Central memory CD8-positive, alpha-beta T cell (primary cell): Measurements from ENCODE around the gene MEX3A.
"Not testable (repeated sequence)": the region's sequence is repeated elsewhere in the genome, so short reads cannot be mapped to it uniquely, and the experiment has no call there.

Source experiments
- ATAC-seq: fragments of 150-1000 bp; cut with Tn5 transposase; replicated peaks from 2 replicates; pipeline ENCODE4 v1.10.0; 2022; ENCODE audit warnings: mild to moderate bottlenecking, moderate FRiP score, moderate number of reproducible peaks; ENCODE audit not compliant: poor library complexity, severe bottlenecking; ENCODE audit errors: extremely low read depth
- DNase-seq, 2 donors: peaks; one replicate each; pipeline ENCODE4 v3.0.0; 2021; ENCODE audit warnings: low spot score in 2 of 2
- H3K27ac Mint-ChIP-seq: one replicate; pipeline ENCODE4 v1.8.0; 2022; ENCODE audit warnings: low read depth, mild to moderate bottlenecking, moderate library complexity, mixed read lengths
- H3K27me3 Mint-ChIP-seq: one replicate; pipeline ENCODE4 v1.8.0; 2022; ENCODE audit warnings: mixed read lengths
- H3K36me3 Mint-ChIP-seq: one replicate; pipeline ENCODE4 v1.8.0; 2022; ENCODE audit warnings: mild to moderate bottlenecking, moderate library complexity, mixed read lengths; ENCODE audit not compliant: insufficient read depth
- H3K4me1 Mint-ChIP-seq: one replicate; pipeline ENCODE4 v1.8.0; 2022; ENCODE audit warnings: mixed read lengths
- H3K4me3 Mint-ChIP-seq: one replicate; pipeline ENCODE4 v1.8.0; 2022; ENCODE audit warnings: mild to moderate bottlenecking, moderate library complexity, mixed read lengths
- H3K9me3 Mint-ChIP-seq: one replicate; pipeline ENCODE4 v1.8.0; 2022; ENCODE audit warnings: mixed read lengths

Gene MEX3A

GRCh38 chr1:156076609-156077429 is 5.4 kb downstream of the MEX3A start:
- ATAC-seq: no peak
- no peak overlapping the region for H3K4me3 Mint-ChIP-seq
- H3K9me3 Mint-ChIP-seq: no peaks in the 10 kb centered on the region

GRCh38 chr1:156075775-156076204 is 6.5 kb downstream of the MEX3A start:
- peaks cover 1% of the 10 kb centered on the region for H3K36me3 Mint-ChIP-seq
- H3K27me3 Mint-ChIP-seq: peaks cover 4% of the 10 kb centered on the region
- H3K27ac Mint-ChIP-seq: no peak overlapping the region
- H3K4me1 Mint-ChIP-seq: no peaks in the 10 kb centered on the region
- no peak overlapping the region for H3K4me3 Mint-ChIP-seq
- H3K9me3 Mint-ChIP-seq: no peaks in the 10 kb centered on the region
- DNase-seq: no peak
- no peak for ATAC-seq

More at GRCh38 chr1:156076609-156077429, 5.4 kb downstream of the MEX3A start:
- H3K4me1 Mint-ChIP-seq: no peaks in the 10 kb centered on the region
- DNase-seq: no peak
- peaks cover 10% of the 10 kb centered on the region for H3K27me3 Mint-ChIP-seq
- H3K27ac Mint-ChIP-seq: no peak overlapping the region
- H3K36me3 Mint-ChIP-seq: peaks cover 1% of the 10 kb centered on the region

GRCh38 chr1:156075162-156075561 is 7.1 kb downstream of the MEX3A start:
- ATAC-seq (no peak), DNase-seq (no peak)
- Mint-ChIP-seq H3K27me3 (no peaks in the 10 kb centered on the region), H3K9me3 (no peaks in the 10 kb centered on the region), H3K4me1 (no peaks in the 10 kb centered on the region), H3K36me3 (peaks cover 1% of the 10 kb centered on the region), H3K27ac (no peak overlapping the region), H3K4me3 (no peak overlapping the region)

- no peak overlapping the region for H3K27ac Mint-ChIP-seq
- H3K9me3 Mint-ChIP-seq: no peaks in the 10 kb centered on the region
These were observed 7.6 kb downstream of the MEX3A start for GRCh38 chr1:156074661-156075060.

GRCh38 chr1:156073740-156074139 is 8.5 kb downstream of the MEX3A start:
- Mint-ChIP-seq H3K9me3 (no peaks in the 10 kb centered on the region), H3K27me3 (no peaks in the 10 kb centered on the region), H3K4me1 (no peaks in the 10 kb centered on the region), H3K36me3 (peaks cover 1% of the 10 kb centered on the region), H3K4me3 (no peak overlapping the region), H3K27ac (no peak overlapping the region)
- no peak for DNase-seq
- no peak for ATAC-seq

More at GRCh38 chr1:156074661-156075060, 7.6 kb downstream of the MEX3A start:
- Mint-ChIP-seq H3K36me3 (peaks cover 1% of the 10 kb centered on the region), H3K4me1 (no peaks in the 10 kb centered on the region), H3K27me3 (no peaks in the 10 kb centered on the region), H3K4me3 (no peak overlapping the region)
- ATAC-seq: no peak
- DNase-seq: no peak

- Mint-ChIP-seq H3K27me3 (no peaks in the 10 kb centered on the region), H3K4me1 (no peaks in the 10 kb centered on the region), H3K9me3 (no peaks in the 10 kb centered on the region), H3K36me3 (peaks cover 1% of the 10 kb centered on the region), H3K4me3 (no peak overlapping the region), H3K27ac (no peak overlapping the region)
- ATAC-seq (no peak), DNase-seq (no peak)
These were observed 9.1 kb downstream of the MEX3A start for GRCh38 chr1:156073110-156073687.

GRCh38 chr1:156072251-156072650 is 10.0 kb downstream of the MEX3A start:
- no peak for ATAC-seq
- Mint-ChIP-seq H3K27me3 (no peaks in the 10 kb centered on the region), H3K9me3 (no peaks in the 10 kb centered on the region), H3K4me1 (no peaks in the 10 kb centered on the region), H3K27ac (no peak overlapping the region), H3K36me3 (peaks cover 1% of the 10 kb centered on the region), H3K4me3 (no peak overlapping the region)
- DNase-seq: no peak

- H3K36me3 Mint-ChIP-seq, DNase-seq, H3K27ac Mint-ChIP-seq, ATAC-seq, H3K9me3 Mint-ChIP-seq, H3K4me1 Mint-ChIP-seq, H3K27me3 Mint-ChIP-seq, H3K4me3 Mint-ChIP-seq: not testable (repeated sequence)
These were observed 10.9 kb downstream of the MEX3A start for GRCh38 chr1:156071332-156071816.

GRCh38 chr1:156070548-156070947 is 11.7 kb downstream of the MEX3A start:
- no peaks in the 10 kb centered on the region for H3K27me3 Mint-ChIP-seq
- H3K27ac Mint-ChIP-seq: no peak overlapping the region
- H3K9me3 Mint-ChIP-seq: no peaks in the 10 kb centered on the region
- no peaks in the 10 kb centered on the region for H3K36me3 Mint-ChIP-seq
- no peaks in the 10 kb centered on the region for H3K4me1 Mint-ChIP-seq
- ATAC-seq (no peak), DNase-seq (no peak)
- no peak overlapping the region for H3K4me3 Mint-ChIP-seq

GRCh38 chr1:156069490-156070455 is 12.5 kb downstream of the MEX3A start:
- ATAC-seq (no peak), DNase-seq (no peak)
- no peaks in the 10 kb centered on the region for H3K36me3 Mint-ChIP-seq
- H3K27me3 Mint-ChIP-seq: no peaks in the 10 kb centered on the region
- no peaks in the 10 kb centered on the region for H3K9me3 Mint-ChIP-seq
- H3K4me1 Mint-ChIP-seq: no peaks in the 10 kb centered on the region
- H3K4me3 Mint-ChIP-seq: no peak overlapping the region
- no peak overlapping the region for H3K27ac Mint-ChIP-seq

- DNase-seq (no peak), ATAC-seq (no peak)
- no peaks in the 10 kb centered on the region for H3K9me3 Mint-ChIP-seq
- H3K4me3 Mint-ChIP-seq: no peak overlapping the region
- no peak overlapping the region for H3K27ac Mint-ChIP-seq
- no peaks in the 10 kb centered on the region for H3K27me3 Mint-ChIP-seq
- peaks cover 1% of the 10 kb centered on the region for H3K36me3 Mint-ChIP-seq
- no peaks in the 10 kb centered on the region for H3K4me1 Mint-ChIP-seq
These were observed 15.0 kb downstream of the MEX3A start for GRCh38 chr1:156067262-156067661.

GRCh38 chr1:156065871-156066270 is 16.4 kb downstream of the MEX3A start:
- Mint-ChIP-seq H3K36me3 (peaks cover 1% of the 10 kb centered on the region), H3K4me3 (no peak overlapping the region), H3K4me1 (no peaks in the 10 kb centered on the region), H3K9me3 (no peaks in the 10 kb centered on the region), H3K27me3 (no peaks in the 10 kb centered on the region), H3K27ac (no peak overlapping the region)
- ATAC-seq: no peak
- DNase-seq: no peak
